Measurements from ENCODE around the gene USP7.

DNA sequence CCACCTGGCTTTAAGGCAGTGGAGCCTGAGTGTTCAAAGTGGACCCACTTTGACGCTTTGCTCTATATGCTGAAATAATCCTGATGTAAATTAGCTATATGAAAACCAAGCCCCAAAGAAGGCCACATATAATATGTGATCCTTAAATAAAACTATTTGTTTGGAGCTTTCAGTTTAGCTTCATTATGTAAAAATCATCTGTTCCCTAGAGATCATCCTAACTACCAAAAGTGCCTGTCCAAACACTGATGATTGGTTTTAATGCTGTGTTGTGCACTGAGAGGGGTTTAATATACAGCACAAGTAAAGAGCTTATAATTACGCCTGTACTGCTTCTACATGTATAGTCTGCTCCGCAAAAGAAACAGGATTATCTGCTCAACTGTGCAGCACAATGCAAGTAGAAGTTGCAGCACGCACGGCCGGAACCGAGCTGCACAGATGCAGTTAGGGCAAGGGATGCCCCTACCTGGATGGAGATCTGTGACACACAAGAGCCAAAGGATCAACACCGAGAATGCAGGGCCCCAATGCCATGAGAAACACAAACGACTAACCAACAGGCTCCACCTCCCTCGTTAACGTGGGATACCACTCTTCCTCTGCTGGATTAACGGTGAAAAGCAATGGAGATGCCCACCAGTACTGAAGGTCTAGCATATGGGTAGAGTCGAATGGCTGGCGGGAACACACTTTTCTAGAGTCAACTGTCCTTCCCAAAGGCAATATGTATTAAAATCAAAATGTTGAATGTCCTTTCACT is 20.5 kb downstream of the USP7 start:
- TF ChIP-seq CTCF (IDR thresholded peaks at IDR 0.05) (no peak), POLR2A (IDR thresholded peaks at IDR 0.05) (no peak), EP300 (IDR thresholded peaks at IDR 0.05) (no peak), POLR2AphosphoS5 (IDR thresholded peaks at IDR 0.05) (no peak)

All from upper lobe of left lung (tissue), 4 donors.